ENCODE results near the gene LCP2. TPM values are rescaled to one million over a fixed set of nuclear protein-coding genes. Genes with fewer than 3 reads are reported as not detected.

The LCP2 gene
- total RNA-seq, 1 experiment from 2014 or later, result 0.72 TPM

DNA sequence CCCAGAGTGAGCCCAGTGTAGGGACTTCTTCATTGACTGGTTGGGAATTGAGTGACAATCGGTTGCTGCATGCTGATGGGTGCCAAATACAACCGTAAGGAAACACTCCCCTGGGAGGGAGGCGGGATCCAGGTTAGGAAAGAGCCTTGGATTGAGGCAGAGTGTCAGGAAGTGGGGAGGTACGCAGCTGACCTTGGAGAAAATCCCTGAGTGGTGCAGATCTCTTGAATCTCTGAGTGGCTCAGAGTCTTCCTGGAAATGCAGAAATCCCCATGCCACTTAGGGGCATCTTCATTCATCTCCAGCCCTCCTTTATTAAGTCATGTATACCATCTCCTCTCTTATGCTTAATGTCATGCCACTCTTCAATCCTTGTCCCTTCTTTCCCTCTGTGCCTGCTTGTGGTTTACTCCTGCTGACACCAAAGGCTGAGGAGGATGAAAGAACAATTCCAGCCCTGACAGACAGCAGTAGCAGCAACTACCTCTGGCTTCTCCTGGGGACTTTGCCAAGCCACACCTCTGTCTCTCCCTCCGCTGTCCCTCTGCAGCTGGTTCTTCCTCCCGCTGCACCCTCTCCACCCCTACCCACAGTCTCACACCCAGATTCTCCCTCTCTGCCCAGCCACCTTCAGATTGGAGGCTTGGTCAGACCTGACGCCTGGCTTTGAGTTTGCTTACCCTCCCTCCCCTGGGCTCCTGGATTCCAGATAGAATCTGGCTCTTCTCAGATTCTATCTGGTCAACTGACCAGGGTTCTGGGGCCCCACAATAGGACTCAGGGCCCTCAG, 14.1 kb upstream of the LCP2 start:
- no peaks in the 10 kb centered on the region for H3K36me3 Mint-ChIP-seq
- peaks cover 37% of the 10 kb centered on the region for H3K4me1 Mint-ChIP-seq
- POLR2A ChIA-PET, result interaction anchor here (1.9 kb wide), 1 partner anchor 42 kb away, joined by 5 read pairs; no protein-coding TSS in a partner anchor
- DNase-seq (ENCODE audit: low spot score) (no peak), ATAC-seq (no peak)
- TF ChIP-seq ZNF121 (CRISPR knock-in tag; IDR thresholded peaks at IDR 0.05), result no peak
- TF ChIP-seq, protein P1, sequence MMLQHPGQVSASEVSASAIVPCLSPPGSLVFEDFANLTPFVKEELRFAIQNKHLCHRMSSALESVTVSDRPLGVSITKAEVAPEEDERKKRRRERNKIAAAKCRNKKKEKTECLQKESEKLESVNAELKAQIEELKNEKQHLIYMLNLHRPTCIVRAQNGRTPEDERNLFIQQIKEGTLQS (CRISPR knock-in tag; conservative IDR thresholded peaks at IDR 0.05), result no peak
- no peak for TF ChIP-seq GTF2I (CRISPR knock-in tag; conservative IDR thresholded peaks at IDR 0.05)
- TF ChIP-seq NR3C1 (CRISPR knock-in tag; conservative IDR thresholded peaks at IDR 0.05; ENCODE audit: low read depth), result no peak
- no peak for TF ChIP-seq ZNF416 (CRISPR knock-in tag; IDR thresholded peaks at IDR 0.05)
- TF ChIP-seq, protein P2, sequence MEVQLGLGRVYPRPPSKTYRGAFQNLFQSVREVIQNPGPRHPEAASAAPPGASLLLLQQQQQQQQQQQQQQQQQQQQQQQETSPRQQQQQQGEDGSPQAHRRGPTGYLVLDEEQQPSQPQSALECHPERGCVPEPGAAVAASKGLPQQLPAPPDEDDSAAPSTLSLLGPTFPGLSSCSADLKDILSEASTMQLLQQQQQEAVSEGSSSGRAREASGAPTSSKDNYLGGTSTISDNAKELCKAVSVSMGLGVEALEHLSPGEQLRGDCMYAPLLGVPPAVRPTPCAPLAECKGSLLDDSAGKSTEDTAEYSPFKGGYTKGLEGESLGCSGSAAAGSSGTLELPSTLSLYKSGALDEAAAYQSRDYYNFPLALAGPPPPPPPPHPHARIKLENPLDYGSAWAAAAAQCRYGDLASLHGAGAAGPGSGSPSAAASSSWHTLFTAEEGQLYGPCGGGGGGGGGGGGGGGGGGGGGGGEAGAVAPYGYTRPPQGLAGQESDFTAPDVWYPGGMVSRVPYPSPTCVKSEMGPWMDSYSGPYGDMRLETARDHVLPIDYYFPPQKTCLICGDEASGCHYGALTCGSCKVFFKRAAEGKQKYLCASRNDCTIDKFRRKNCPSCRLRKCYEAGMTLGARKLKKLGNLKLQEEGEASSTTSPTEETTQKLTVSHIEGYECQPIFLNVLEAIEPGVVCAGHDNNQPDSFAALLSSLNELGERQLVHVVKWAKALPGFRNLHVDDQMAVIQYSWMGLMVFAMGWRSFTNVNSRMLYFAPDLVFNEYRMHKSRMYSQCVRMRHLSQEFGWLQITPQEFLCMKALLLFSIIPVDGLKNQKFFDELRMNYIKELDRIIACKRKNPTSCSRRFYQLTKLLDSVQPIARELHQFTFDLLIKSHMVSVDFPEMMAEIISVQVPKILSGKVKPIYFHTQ (CRISPR knock-in tag; IDR thresholded peaks at IDR 0.05), result no peak
- TF ChIP-seq ZNF263 (CRISPR knock-in tag; IDR thresholded peaks at IDR 0.05; ENCODE audit: low read depth), result no peak
- no peak for TF ChIP-seq HMGA2 (CRISPR knock-in tag; IDR thresholded peaks at IDR 0.05)
- TF ChIP-seq RELA (CRISPR knock-in tag; IDR thresholded peaks at IDR 0.05; ENCODE audit: borderline replicate concordance), result no peak
- TF ChIP-seq NR2C2 (CRISPR knock-in tag; IDR thresholded peaks at IDR 0.05), result no peak
- TF ChIP-seq NFE2L1 (CRISPR knock-in tag; IDR thresholded peaks at IDR 0.05), result no peak
- no peak for TF ChIP-seq NFYB (CRISPR knock-in tag; conservative IDR thresholded peaks at IDR 0.05; ENCODE audit: low read depth)
- TF ChIP-seq SMAD4 (CRISPR knock-in tag; IDR thresholded peaks at IDR 0.05), result no peak
- no peak overlapping the region for H3K4me3 Mint-ChIP-seq
- no peak overlapping the region for H3K27ac Mint-ChIP-seq
- H3K27me3 Mint-ChIP-seq (ENCODE audit: low read depth), result no peaks in the 10 kb centered on the region; the same call in 1 of the 2 replicates
- no peaks in the 10 kb centered on the region for H3K9me3 Mint-ChIP-seq
- CTCF ChIA-PET, result interaction anchor here (1.3 kb wide), 1 partner anchor 92 kb away, joined by 5 read pairs; no protein-coding TSS in a partner anchor

DNA sequence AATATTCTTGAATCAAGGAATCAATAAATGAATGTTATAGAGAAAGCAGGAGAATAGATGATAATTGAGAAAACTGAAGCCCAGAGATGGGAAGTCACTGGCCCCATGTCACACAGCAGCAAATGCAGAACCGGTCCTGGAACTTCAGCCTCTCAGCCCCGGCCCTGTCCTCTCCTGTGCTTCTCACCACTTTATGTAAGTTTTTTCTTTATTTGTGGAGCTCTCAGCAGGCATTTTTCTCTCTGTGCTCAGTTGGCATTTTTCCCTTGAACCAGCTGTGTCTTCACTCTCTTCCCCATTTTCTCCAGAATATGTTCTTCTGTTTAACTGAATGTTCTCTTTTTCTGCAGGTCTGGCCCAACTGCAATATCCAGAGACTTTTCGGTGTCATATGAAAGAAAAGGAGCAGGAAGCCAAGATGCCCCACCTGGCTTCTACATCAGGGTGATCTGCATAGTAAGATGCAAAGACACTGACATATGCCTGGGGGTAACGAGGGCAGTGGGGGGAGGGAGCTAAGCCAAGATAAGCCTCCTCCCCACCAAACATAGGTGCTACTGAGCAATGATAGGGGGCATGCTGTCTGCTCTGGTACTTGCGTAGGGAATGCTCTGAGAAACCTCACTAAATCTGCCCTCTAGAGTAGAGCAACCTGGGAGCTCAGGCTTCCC, 12.8 kb upstream of the LCP2 start:
- TF ChIP-seq NR3C1 (CRISPR knock-in tag; conservative IDR thresholded peaks at IDR 0.05; ENCODE audit: low read depth) (no peak), ELF4 (CRISPR knock-in tag; IDR thresholded peaks at IDR 0.05; ENCODE audit: low read depth) (no peak), ESRRA (CRISPR knock-in tag; IDR thresholded peaks at IDR 0.05; ENCODE audit: borderline replicate concordance) (no peak)
- TF ChIP-seq, protein P3, sequence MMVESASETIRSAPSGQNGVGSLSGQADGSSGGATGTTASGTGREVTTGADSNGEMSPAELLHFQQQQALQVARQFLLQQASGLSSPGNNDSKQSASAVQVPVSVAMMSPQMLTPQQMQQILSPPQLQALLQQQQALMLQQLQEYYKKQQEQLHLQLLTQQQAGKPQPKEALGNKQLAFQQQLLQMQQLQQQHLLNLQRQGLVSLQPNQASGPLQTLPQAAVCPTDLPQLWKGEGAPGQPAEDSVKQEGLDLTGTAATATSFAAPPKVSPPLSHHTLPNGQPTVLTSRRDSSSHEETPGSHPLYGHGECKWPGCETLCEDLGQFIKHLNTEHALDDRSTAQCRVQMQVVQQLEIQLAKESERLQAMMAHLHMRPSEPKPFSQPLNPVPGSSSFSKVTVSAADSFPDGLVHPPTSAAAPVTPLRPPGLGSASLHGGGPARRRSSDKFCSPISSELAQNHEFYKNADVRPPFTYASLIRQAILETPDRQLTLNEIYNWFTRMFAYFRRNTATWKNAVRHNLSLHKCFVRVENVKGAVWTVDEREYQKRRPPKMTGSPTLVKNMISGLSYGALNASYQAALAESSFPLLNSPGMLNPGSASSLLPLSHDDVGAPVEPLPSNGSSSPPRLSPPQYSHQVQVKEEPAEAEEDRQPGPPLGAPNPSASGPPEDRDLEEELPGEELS (CRISPR knock-in tag; IDR thresholded peaks at IDR 0.05), result no peak
- TF ChIP-seq, protein P4, sequence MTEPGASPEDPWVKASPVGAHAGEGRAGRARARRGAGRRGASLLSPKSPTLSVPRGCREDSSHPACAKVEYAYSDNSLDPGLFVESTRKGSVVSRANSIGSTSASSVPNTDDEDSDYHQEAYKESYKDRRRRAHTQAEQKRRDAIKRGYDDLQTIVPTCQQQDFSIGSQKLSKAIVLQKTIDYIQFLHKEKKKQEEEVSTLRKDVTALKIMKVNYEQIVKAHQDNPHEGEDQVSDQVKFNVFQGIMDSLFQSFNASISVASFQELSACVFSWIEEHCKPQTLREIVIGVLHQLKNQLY (CRISPR knock-in tag; IDR thresholded peaks at IDR 0.05), result no peak
- TF ChIP-seq, protein P5, sequence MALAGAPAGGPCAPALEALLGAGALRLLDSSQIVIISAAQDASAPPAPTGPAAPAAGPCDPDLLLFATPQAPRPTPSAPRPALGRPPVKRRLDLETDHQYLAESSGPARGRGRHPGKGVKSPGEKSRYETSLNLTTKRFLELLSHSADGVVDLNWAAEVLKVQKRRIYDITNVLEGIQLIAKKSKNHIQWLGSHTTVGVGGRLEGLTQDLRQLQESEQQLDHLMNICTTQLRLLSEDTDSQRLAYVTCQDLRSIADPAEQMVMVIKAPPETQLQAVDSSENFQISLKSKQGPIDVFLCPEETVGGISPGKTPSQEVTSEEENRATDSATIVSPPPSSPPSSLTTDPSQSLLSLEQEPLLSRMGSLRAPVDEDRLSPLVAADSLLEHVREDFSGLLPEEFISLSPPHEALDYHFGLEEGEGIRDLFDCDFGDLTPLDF (CRISPR knock-in tag; IDR thresholded peaks at IDR 0.05), result no peak
- TF ChIP-seq, protein P6, sequence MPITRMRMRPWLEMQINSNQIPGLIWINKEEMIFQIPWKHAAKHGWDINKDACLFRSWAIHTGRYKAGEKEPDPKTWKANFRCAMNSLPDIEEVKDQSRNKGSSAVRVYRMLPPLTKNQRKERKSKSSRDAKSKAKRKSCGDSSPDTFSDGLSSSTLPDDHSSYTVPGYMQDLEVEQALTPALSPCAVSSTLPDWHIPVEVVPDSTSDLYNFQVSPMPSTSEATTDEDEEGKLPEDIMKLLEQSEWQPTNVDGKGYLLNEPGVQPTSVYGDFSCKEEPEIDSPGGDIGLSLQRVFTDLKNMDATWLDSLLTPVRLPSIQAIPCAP (CRISPR knock-in tag; IDR thresholded peaks at IDR 0.05), result no peak
- TF ChIP-seq, protein P7, sequence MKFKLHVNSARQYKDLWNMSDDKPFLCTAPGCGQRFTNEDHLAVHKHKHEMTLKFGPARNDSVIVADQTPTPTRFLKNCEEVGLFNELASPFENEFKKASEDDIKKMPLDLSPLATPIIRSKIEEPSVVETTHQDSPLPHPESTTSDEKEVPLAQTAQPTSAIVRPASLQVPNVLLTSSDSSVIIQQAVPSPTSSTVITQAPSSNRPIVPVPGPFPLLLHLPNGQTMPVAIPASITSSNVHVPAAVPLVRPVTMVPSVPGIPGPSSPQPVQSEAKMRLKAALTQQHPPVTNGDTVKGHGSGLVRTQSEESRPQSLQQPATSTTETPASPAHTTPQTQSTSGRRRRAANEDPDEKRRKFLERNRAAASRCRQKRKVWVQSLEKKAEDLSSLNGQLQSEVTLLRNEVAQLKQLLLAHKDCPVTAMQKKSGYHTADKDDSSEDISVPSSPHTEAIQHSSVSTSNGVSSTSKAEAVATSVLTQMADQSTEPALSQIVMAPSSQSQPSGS (CRISPR knock-in tag; IDR thresholded peaks at IDR 0.05; ENCODE audit: borderline replicate concordance, low read depth), result no peak
- CTCF ChIA-PET, result interaction anchor here (0.9 to 1.4 kb wide), 3 partner anchors 28 to 93 kb away, joined by 3 to 9 read pairs (median 5); no protein-coding TSS in a partner anchor
- Mint-ChIP-seq H3K4me1 (peaks cover 37% of the 10 kb centered on the region), H3K9me3 (peaks cover 2% of the 10 kb centered on the region; the same call in 1 of the 2 replicates), H3K4me3 (no peak overlapping the region), H3K27me3 (ENCODE audit: low read depth) (no peaks in the 10 kb centered on the region; the same call in 1 of the 2 replicates), H3K27ac (no peak overlapping the region), H3K36me3 (no peaks in the 10 kb centered on the region)
- POLR2A ChIA-PET, result no interaction called here
- ATAC-seq (peak; percentile 33), DNase-seq (ENCODE audit: low spot score) (no peak)

Measured in WTC11 (cell line).